Upper lobe of left lung (tissue), 6 donors: ENCODE results near the gene SARNP. TPM values are rescaled to one million over a fixed set of nuclear protein-coding genes. Genes with fewer than 3 reads are reported as not detected.

Source experiments
- ATAC-seq, 2 donors: fragments of 200-7000 bp; cut with Tn5 transposase; one replicate each; pipeline ENCODE4 v1.9.1; 2022; ENCODE audit warnings: mild to moderate bottlenecking in 2 of 2, moderate library complexity in 2 of 2; ENCODE audit not compliant: low FRiP score in 2 of 2
- DNase-seq, 2 donors: peaks; one replicate each; pipeline ENCODE4 v3.0.0-alpha.2; 2019 to 2020
- H3K27ac ChIP-seq, 4 donors: fragments of 200-600 bp; sonication (generic); one replicate each; pipeline ENCODE4 v1.5.1; 2016 to 2019
- H3K27me3 ChIP-seq, 4 donors: fragments of 200-600 bp; sonication (generic); one replicate each; pipeline ENCODE4 v1.5.1; 2017 to 2019
- H3K36me3 ChIP-seq, 4 donors: fragments of 200-600 bp; sonication (generic); one replicate each; pipeline ENCODE4 v1.5.1; 2016 to 2019
- H3K4me1 ChIP-seq, 4 donors: fragments of 200-600 bp; sonication (generic); one replicate each; pipeline ENCODE4 v1.5.1; 2018 to 2019
- H3K4me3 ChIP-seq, 4 donors: fragments of 200-600 bp; sonication (generic); one replicate each; pipeline ENCODE4 v1.5.1; 2017 to 2019; ENCODE audit warnings: mild to moderate bottlenecking in 2 of 4, moderate library complexity in 1 of 4
- H3K9me3 ChIP-seq, 4 donors: fragments of 200-600 bp; sonication (generic); one replicate each; pipeline ENCODE4 v1.5.1; 2018 to 2019
- CTCF ChIP-seq, 6 experiments: fragments of 450-650 bp in 4 of 6; fragments of 200-600 bp in 2 of 6; sonication (generic) in 2 of 6; IDR thresholded peaks; one replicate each; pipeline ENCODE4 v1.5.1; 2016 to 2019; ENCODE audit warnings: antibody characterized with exemption in 6 of 6
- EP300 ChIP-seq, 4 donors: sonication (generic); formaldehyde crosslinking; IDR thresholded peaks; one replicate each; pipeline ENCODE4 v1.5.1; 2017; ENCODE audit warnings: antibody characterized with exemption in 4 of 4, control low read depth in 2 of 4
- POLR2A ChIP-seq, 4 donors: fragments of 450-650 bp; IDR thresholded peaks; one replicate each; pipeline ENCODE4 v1.5.1; 2016 to 2017; ENCODE audit warnings: antibody characterized with exemption in 4 of 4, mild to moderate bottlenecking in 2 of 4
- POLR2AphosphoS5 ChIP-seq, 2 donors: sonication (generic); formaldehyde crosslinking; IDR thresholded peaks; one replicate each; pipeline ENCODE4 v1.5.1; 2017; ENCODE audit warnings: antibody characterized with exemption in 2 of 2
- WGBS, 2 donors: methylation state at CpG; one replicate each; pipeline ENCODE4 v1.1.5; 2017 to 2018; 5-methylcytosine and 5-hydroxymethylcytosine counted together
- total RNA-seq, 6 donors: library from RNA; depleted of rRNA in 4 of 6; stranded (reverse); fragments of >200 nt in 4 of 6; gene quantifications; one replicate each; pipeline versions ENCODE4 v1.1.0 to v1.2.1, GENCODE V29; 2016 to 2021
- donor health status: DM: no; HTN: no; CAD: no; lungs with moderate emphysema.
- donor health status: DM: no; HTN: yes; CAD: no; lungs with severe emphysema.

The SARNP gene
- total RNA-seq, 6 donors from 2014 or later = 39.1 to 69.3 (median 54.9) TPM

- DNase-seq (no peak), ATAC-seq (no peak)
- Histone ChIP-seq H3K36me3 (peaks cover 0 to 6% (median 2%) of the 10 kb centered on the region in 4 donors), H3K4me1 (peaks cover 32 to 63% (median 41%) of the 10 kb centered on the region in 4 donors), H3K4me3 (peak overlapping the region in 3 of 4 donors; percentile 87 to 97 (median 89)), H3K27me3 (no peaks in the 10 kb centered on the region), H3K27ac (peak overlapping the region; percentile 93 to 97 (median 94)), H3K9me3 (no peaks in the 10 kb centered on the region)
- 40 to 46% methylated on average over 8 of the region's 8 CpGs for WGBS, 2 donors
- no peak for TF ChIP-seq CTCF (IDR thresholded peaks at IDR 0.05)
- no peak for TF ChIP-seq EP300 (IDR thresholded peaks at IDR 0.05)
- no peak for TF ChIP-seq POLR2A (IDR thresholded peaks at IDR 0.05)
- no peak for TF ChIP-seq POLR2AphosphoS5 (IDR thresholded peaks at IDR 0.05)
Measured at GRCh38 chr12:55717011-55718007, 100.2 kb downstream of the SARNP start.

DNA sequence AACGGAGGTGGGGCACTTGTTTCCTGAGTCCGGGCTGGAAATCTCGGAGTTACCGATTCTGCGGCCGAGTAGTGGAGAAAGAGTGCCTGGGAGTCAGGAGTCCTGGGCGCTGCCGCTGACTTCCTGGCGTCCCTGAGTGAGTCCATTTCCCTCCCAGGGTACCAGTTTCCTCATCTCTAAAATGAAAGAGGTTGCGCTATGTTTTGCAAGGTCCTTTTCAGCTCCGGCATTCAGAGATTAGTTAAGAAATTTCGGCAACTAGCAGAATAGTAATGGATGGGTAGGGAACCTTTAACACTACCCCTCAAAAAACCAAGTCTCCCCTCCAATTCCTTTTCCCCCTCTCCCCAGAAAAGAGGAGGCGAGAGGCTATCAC is 101.0 kb downstream of the SARNP start:
- Histone ChIP-seq H3K4me3 (peak overlapping the region; percentile 78 to 97 (median 88)), H3K4me1 (peaks cover 32 to 63% (median 41%) of the 10 kb centered on the region in 4 donors), H3K27me3 (no peaks in the 10 kb centered on the region), H3K9me3 (no peaks in the 10 kb centered on the region), H3K27ac (peak overlapping the region; percentile 93 to 97 (median 94)), H3K36me3 (peaks cover 0 to 6% (median 2%) of the 10 kb centered on the region in 4 donors)
- ATAC-seq (peak; percentile 1 to 26), DNase-seq (no peak)
- 6 to 11% methylated on average over 6 to 13 of the region's 13 CpGs for WGBS, 2 donors
- no peak for TF ChIP-seq POLR2A (IDR thresholded peaks at IDR 0.05)
- peak in 1 of 6 experiments; percentile 18 for TF ChIP-seq CTCF (IDR thresholded peaks at IDR 0.05)

GRCh38 chr12:55715833-55716581 is 101.5 kb downstream of the SARNP start, which contains the start of gene BLOC1S1:
BLOC1S1 (plus strand) TSS chr12:55716046; CDS start chr12:55716052, 6 bp downstream.
- ATAC-seq (peak; percentile 87 to 92), DNase-seq (peak; percentile 94 to 97)
- WGBS, 2 donors = 0 to 2% methylated on average over 27 to 39 of the region's 42 CpGs
- Histone ChIP-seq H3K27ac (peak within 1 kb of the TSS; percentile 93 to 97 (median 94)), H3K4me3 (peak within 1 kb of the TSS; percentile 78 to 97 (median 88)), H3K27me3 (no peaks in the 10 kb centered on the region), H3K4me1 (peaks cover 27 to 58% (median 39%) of the 10 kb centered on the region in 4 donors), H3K36me3 (peaks cover 0 to 6% (median 2%) of the 10 kb centered on the region in 4 donors), H3K9me3 (no peaks in the 10 kb centered on the region)
- TF ChIP-seq POLR2A (IDR thresholded peaks at IDR 0.05) = peak in 3 of 4 donors; percentile 15 to 72 (median 46)
- TF ChIP-seq POLR2AphosphoS5 (IDR thresholded peaks at IDR 0.05) = peak; percentile 89 to 90
- TF ChIP-seq CTCF (IDR thresholded peaks at IDR 0.05) = peak in 2 of 6 experiments; percentile 11 to 19
- TF ChIP-seq EP300 (IDR thresholded peaks at IDR 0.05) = peak in 2 of 4 donors; percentile 51 to 89

- Histone ChIP-seq H3K4me3 (peak overlapping the region; percentile 78 to 97 (median 88)), H3K4me1 (peaks cover 25 to 51% (median 36%) of the 10 kb centered on the region in 4 donors), H3K36me3 (peaks cover 0 to 6% (median 2%) of the 10 kb centered on the region in 4 donors), H3K27ac (peak overlapping the region; percentile 93 to 97 (median 94)), H3K9me3 (no peaks in the 10 kb centered on the region), H3K27me3 (no peaks in the 10 kb centered on the region)
- no peak for DNase-seq
- TF ChIP-seq POLR2A (IDR thresholded peaks at IDR 0.05) = no peak
- TF ChIP-seq CTCF (IDR thresholded peaks at IDR 0.05) = no peak
- TF ChIP-seq EP300 (IDR thresholded peaks at IDR 0.05) = no peak
- no peak for TF ChIP-seq POLR2AphosphoS5 (IDR thresholded peaks at IDR 0.05)
- WGBS, 2 donors = 57 to 63% methylated on average over 7 of the region's 7 CpGs
- no peak for ATAC-seq
Measured at GRCh38 chr12:55715169-55715764, 102.3 kb downstream of the SARNP start.
